GM21515 (cell line): Measurements from ENCODE around the gene CEBPZOS.

Experiments used
- ATAC-seq: cut with Tn5 transposase; IDR thresholded peaks from one replicate; pipeline ENCODE4 v1.9.1; 2021; ENCODE audit not compliant: unreplicated experiment

The CEBPZOS gene

GRCh38 chr2:37231241-37232130 lies 35.2 kb downstream of the CEBPZOS start, which contains the start of the genes CEBPZ and NDUFAF7:
TSS of gene CEBPZ (minus strand) at chr2:37231596. CDS start at chr2:37231567, 29 bp downstream.
TSS of gene NDUFAF7 (plus strand) at chr2:37231658. CDS start at chr2:37231706, 48 bp downstream.
- ATAC-seq = peak; percentile 95

GRCh38 chr2:37232131-37232933 lies 36.0 kb downstream of the CEBPZOS start:
- ATAC-seq = no peak

GRCh38 chr2:37243435-37243834 lies 47.1 kb downstream of the CEBPZOS start:
- no peak for ATAC-seq

- ATAC-seq = peak; percentile 94
Measured at GRCh38 chr2:37244017-37244416, 47.7 kb downstream of the CEBPZOS start.

GRCh38 chr2:37244755-37245154 lies 48.5 kb downstream of the CEBPZOS start:
- no peak for ATAC-seq

GRCh38 chr2:37246205-37246604 lies 49.9 kb downstream of the CEBPZOS start:
- no peak for ATAC-seq

- ATAC-seq = no peak
Measured at GRCh38 chr2:37250869-37251740, 54.8 kb downstream of the CEBPZOS start.
